Endothelial cell (in vitro differentiated cells): ENCODE data around the gene TRAPPC8. TPM values are rescaled to one million over a fixed set of nuclear protein-coding genes. Genes with fewer than 3 reads are reported as not detected.
"Not testable (repeated sequence)": the region's sequence is repeated elsewhere in the genome, so short reads cannot be mapped to it uniquely, and the experiment has no call there.

Experiments used
- DNase-seq: peaks from one replicate; pipeline ENCODE4 v3.0.0; 2021; ENCODE audit warnings: low spot score
- H3K27ac Mint-ChIP-seq: one replicate; pipeline ENCODE4 v1.8.0; 2021; ENCODE audit warnings: mixed read lengths, inconsistent platforms; ENCODE audit not compliant: unreplicated experiment
- H3K27me3 Mint-ChIP-seq: one replicate; pipeline ENCODE4 v1.8.0; 2021; ENCODE audit warnings: mild to moderate bottlenecking, moderate library complexity, mixed read lengths, inconsistent platforms; ENCODE audit not compliant: unreplicated experiment
- H3K36me3 Mint-ChIP-seq: one replicate; pipeline ENCODE4 v1.8.0; 2021; ENCODE audit warnings: mild to moderate bottlenecking, low read depth, mixed read lengths, inconsistent platforms; ENCODE audit not compliant: unreplicated experiment
- H3K4me1 Mint-ChIP-seq: one replicate; pipeline ENCODE4 v1.8.0; 2021; ENCODE audit warnings: mild to moderate bottlenecking, mixed read lengths, inconsistent platforms; ENCODE audit not compliant: unreplicated experiment
- H3K4me3 Mint-ChIP-seq: one replicate; pipeline ENCODE4 v1.8.0; 2021; ENCODE audit warnings: mild to moderate bottlenecking, mixed read lengths, inconsistent platforms; ENCODE audit not compliant: unreplicated experiment
- H3K9me3 Mint-ChIP-seq: one replicate; pipeline ENCODE4 v1.8.0; 2021; ENCODE audit warnings: mixed read lengths, inconsistent platforms; ENCODE audit not compliant: unreplicated experiment
- CTCF ChIP-seq: fragments of 200-600 bp; sonication (generic); IDR thresholded peaks from one replicate; pipeline ENCODE4 v1.5.0; 2021; ENCODE audit warnings: antibody characterized with exemption; ENCODE audit not compliant: unreplicated experiment
- total RNA-seq: library from RNA; stranded (reverse); fragmentation: NEBNext Ultra II Directional; extraction: Animal tissue kit (Norgen Biotek cat#: 25700); gene quantifications from one replicate; pipeline ENCODE4 v1.2.1, GENCODE V29; 2021; ENCODE audit not compliant: unreplicated experiment

TRAPPC8 gene
- total RNA-seq, 1 donor from 2014 or later: 40.7 TPM

GRCh38 chr18:31821545-31822171, 121.3 kb downstream of the TRAPPC8 start:
- Mint-ChIP-seq H3K9me3 (no peaks in the 10 kb centered on the region), H3K4me1 (peaks cover 22% of the 10 kb centered on the region), H3K4me3 (no peak overlapping the region), H3K36me3 (peaks cover 4% of the 10 kb centered on the region), H3K27ac (peak overlapping the region; percentile 97), H3K27me3 (peaks cover 4% of the 10 kb centered on the region)
- DNase-seq: peak; percentile 27
- TF ChIP-seq CTCF: no peak

- H3K4me1 Mint-ChIP-seq: peaks cover 20% of the 10 kb centered on the region
- peak; percentile 28 for TF ChIP-seq CTCF
- peaks cover 2% of the 10 kb centered on the region for H3K27me3 Mint-ChIP-seq
- no peak overlapping the region for H3K4me3 Mint-ChIP-seq
- DNase-seq: no peak
- no peaks in the 10 kb centered on the region for H3K9me3 Mint-ChIP-seq
- H3K27ac Mint-ChIP-seq: peak overlapping the region; percentile 43
- peaks cover 4% of the 10 kb centered on the region for H3K36me3 Mint-ChIP-seq
These were observed 123.1 kb downstream of the TRAPPC8 start for GRCh38 chr18:31819925-31820229.

GRCh38 chr18:31819106-31819924, 123.6 kb downstream of the TRAPPC8 start:
- TF ChIP-seq CTCF: peak; percentile 71
- Mint-ChIP-seq H3K4me3 (no peak overlapping the region), H3K36me3 (peaks cover 4% of the 10 kb centered on the region), H3K27ac (peak overlapping the region; percentile 72), H3K4me1 (peaks cover 20% of the 10 kb centered on the region), H3K9me3 (no peaks in the 10 kb centered on the region), H3K27me3 (peaks cover 2% of the 10 kb centered on the region)
- no peak for DNase-seq

GRCh38 chr18:31814132-31814531, 128.8 kb downstream of the TRAPPC8 start:
- no peak for TF ChIP-seq CTCF
- Mint-ChIP-seq H3K36me3 (no peaks in the 10 kb centered on the region), H3K9me3 (no peaks in the 10 kb centered on the region), H3K27ac (no peak overlapping the region), H3K4me3 (no peak overlapping the region), H3K4me1 (peaks cover 8% of the 10 kb centered on the region), H3K27me3 (peaks cover 6% of the 10 kb centered on the region)
- no peak for DNase-seq

- H3K27me3 Mint-ChIP-seq, DNase-seq, H3K4me1 Mint-ChIP-seq, H3K36me3 Mint-ChIP-seq, H3K4me3 Mint-ChIP-seq, H3K27ac Mint-ChIP-seq, H3K9me3 Mint-ChIP-seq: not testable (repeated sequence)
These were observed 132.4 kb downstream of the TRAPPC8 start for GRCh38 chr18:31810336-31811130.

GRCh38 chr18:31809049-31809448, 133.9 kb downstream of the TRAPPC8 start:
- not testable (repeated sequence) for DNase-seq, H3K27ac Mint-ChIP-seq, H3K4me3 Mint-ChIP-seq, H3K36me3 Mint-ChIP-seq, H3K9me3 Mint-ChIP-seq, H3K4me1 Mint-ChIP-seq, H3K27me3 Mint-ChIP-seq
